NCI-H1048 (cell line): Measurements from ENCODE around the gene CNOT6L.
A peak's percentile ranks its signal among the peaks of the same experiment; 100 is the strongest.
"Not testable (repeated sequence)": the region's sequence is repeated elsewhere in the genome, so short reads cannot be mapped to it uniquely, and the experiment has no call there.

ENCODE experiments used
- DNase-seq: peaks from one replicate; lab custom pipeline; 2025; lab: John Stamatoyannopoulos, UW

CNOT6L gene

DNA sequence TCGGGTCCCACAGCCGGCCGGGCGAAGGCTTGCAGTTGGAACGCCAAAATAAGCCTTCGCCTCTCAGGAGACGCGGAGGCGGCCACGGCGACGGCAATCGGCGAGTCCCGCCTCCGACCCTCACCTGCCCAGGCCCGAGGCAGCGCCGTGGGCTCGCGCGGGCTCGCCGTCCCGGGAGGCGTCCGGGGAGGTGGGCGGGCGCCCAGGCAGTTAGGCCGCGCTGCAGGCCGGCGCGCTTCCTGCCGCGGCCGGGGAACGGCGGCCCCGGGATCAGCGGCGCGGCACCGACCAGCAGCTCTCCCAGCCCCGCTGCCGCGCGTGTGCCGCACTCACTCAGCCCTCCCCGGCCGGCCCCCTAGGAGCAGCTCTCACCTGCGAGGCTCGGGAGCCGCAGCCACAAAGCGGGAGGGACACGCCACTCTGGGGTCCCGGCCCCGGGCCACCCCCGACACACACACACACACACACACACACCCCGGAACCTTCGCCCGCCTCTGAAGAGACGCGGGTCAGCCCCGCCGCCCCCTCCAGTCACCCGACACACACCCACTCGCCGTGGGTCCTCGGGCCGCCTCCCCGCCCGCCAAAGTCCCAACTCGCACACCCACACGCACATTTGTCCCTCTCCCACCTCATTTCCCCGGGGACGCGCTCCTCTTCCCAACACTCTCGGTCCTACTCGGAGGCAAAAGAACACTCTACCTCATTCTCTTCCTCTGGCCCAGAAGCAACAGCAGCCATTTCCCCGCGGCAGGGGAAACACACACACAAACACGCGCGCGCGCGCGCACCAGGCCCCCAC lies at the start of gene CNOT6L:
CNOT6L (minus strand) TSS at position 767 of the 802 bp plus-strand sequence; CDS start at position 707, 60 bp downstream.
- no peak for DNase-seq

DNA sequence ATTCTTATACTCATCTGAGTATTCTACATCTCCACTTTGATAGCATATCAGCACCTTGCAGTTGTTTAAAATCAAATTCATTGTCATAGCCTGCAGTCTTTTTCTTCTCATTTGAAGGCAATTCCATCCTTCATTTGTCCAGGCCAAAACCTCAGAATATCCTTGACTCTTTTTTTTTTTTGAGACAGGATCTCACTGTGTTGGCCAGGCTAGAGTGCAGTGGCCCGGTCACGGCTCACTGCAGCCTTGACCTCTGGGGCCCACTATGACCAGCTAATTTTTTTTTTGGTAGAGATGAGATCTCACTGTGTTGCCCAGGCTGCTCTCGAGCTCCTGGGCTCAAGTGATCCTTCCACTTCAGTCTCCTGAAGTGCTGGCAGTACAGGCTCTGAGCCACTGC lies 46.1 kb upstream of the CNOT6L start:
- DNase-seq: no peak

DNA sequence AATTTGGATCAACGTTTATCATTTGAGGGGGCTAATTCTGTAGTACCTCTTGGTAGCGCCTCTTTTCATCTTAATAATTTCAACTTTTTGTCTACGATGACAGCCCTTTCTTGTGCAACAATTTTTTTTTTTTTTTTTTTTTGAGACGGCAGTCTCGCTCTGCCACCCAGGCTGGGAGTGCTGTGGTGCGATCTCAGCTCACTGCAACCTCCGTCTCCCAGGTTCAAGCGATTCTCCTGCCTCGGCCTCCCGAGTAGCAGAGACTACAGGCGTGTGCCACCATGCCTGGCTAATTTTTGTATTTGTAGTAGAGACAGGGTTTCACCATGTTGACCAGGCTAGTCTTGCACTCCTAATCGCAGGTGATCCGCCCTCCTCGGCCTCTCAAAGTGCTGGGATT lies 44.2 kb upstream of the CNOT6L start:
- not testable (repeated sequence) for DNase-seq

DNA sequence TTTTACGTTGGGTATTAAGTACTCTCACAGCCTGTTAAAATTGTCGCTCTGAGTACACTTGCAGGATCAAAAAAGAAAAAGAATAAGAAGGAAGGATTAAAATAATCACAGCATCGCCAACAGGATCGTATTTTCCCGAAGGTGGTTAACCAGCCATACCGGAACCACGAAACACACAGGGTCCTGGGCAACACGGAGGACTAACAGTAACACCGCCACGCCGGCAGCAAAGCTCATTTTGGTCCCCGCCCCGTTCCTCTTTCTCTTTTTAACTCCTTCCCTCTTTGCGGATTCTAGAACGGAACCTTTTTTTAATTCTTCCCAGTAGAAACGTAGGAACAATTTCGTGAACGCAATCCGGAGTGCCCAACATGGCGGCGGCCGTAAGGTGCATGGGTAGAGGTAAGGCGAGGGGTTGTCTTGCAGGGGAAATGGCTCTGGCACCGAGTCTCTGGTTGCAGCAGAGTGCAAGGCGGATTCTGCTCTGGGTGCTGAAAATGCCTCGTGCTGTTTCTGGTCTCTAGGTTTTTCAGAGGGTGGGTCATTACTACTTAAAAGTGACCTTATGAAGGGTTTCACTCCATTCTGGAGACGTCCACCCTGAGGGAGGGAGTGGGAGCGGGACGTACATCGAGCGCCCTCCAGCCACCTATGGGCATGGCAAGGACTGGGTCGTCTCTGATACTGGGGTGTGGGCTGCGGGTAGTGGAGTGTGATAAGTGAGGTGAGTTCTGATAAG lies 43.5 kb upstream of the CNOT6L start, which contains the start of gene MRPL1:
MRPL1 (plus strand) TSS at position 353 of the 739 bp plus-strand sequence; CDS start at position 372, 19 bp downstream.
- DNase-seq: peak; percentile 90

DNA sequence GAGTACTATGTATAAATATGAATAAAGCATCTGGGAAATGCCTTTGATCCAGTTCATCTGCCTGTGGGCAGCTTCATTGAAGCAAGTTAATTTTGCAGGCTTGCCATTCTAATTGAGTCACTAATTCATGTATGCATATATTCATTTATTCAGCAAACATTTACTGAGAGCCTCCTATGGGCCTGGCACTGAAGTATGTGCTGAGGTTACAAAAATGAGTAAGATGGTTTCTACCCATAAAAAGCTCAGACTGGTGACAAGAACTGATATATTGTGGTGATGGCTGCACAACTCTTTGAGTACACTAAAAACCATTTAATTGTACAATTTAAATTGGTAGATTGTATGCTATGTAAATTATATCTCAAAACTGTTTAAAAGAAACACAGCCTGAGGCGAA lies 42.3 kb upstream of the CNOT6L start:
- DNase-seq: no peak

DNA sequence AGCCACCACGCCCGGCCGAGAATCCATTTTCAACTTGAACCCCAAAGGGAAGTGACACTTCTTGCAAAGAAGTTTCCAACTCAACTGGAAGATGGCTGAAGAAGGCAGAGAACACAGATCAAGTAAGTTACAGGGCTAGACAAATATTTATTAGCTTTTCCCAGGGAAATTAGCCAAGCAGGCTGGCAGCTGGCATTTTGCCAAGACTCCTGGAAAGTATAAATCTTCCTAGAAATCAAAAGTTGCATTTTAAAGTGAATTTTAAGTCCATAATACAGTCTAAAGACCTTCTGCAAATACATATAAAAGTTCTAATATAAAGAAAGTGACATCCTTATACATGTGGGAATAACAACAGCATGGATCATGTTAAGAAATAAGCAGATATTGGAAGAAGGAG lies 40.1 kb upstream of the CNOT6L start:
- DNase-seq: no peak

DNA sequence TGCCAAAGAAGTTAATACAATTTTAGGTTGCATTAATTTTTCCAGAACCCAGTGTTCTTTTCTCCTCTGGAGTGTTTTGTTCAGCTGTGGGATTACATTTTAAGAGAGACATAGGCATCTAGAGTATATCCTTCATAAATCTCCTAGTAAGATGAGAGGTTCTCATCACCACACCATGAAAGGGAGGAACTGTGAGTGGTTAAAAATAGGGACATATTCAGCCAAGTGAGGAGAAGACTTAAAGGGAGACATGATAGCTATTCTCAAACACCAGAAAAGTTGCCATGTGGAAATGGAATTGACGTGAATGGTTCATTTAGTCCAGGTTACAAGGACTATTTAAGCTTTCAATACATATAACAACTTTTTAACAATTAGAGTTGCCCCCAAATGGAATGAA lies 37.0 kb upstream of the CNOT6L start:
- no peak for DNase-seq

DNA sequence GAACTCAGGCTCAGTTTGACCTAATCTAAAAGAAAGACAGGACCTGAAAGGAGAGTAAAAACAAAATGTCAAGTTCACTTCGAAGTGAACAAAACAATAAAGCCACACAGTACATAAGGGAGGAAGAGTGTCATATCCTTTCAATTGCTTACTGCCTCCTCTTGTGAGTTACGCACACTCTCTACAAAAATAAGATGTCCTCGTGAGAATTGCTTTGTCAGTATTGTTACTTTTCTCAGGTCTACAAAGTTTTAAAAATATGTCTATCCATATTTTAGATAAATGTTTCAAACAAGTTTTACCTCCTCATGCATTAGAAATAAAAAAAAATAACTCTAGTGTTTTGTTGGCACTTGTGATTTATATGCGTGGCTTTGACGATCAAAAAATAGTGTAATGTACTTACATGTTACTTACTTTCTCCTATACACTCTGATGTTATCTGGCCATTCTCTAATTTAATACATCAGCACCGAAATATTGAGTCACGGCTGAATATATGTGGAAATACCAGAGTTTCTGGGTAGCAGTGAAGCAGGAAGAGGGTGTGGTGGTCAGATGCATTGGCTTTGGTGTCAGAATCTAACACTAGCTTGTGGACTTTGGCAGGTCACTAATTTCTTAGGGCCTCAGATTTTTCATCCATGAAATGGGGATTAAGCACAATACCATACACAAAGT lies 35.4 kb upstream of the CNOT6L start:
- DNase-seq: no peak

DNA sequence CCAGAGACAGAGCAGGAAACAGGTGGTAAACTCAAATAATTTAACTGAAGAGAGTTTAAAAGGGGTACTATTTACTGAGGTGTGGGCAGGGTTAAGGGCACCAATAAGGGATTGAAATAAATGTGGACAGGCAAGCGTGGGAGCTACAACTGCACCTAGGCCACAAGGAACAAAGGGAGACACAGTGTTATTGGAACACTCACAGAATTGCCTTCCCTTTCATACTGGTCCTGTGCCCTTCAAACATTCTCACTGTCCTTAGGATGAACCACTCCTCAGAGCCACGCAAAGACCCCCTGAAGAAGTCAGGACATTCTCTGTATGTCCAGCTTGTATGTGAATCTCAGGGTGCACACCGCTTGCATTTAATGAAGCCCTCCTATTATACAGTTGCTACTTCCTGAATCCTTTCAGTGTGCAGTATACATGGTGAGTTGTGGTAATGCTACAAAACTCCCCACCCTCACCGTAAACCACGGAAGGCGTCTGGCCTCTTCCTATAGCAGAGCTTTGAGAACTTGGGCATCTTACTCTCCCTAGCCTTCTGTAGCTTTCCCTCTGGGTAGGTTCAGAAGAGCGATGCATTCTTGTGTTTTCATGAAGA lies 33.8 kb upstream of the CNOT6L start:
- DNase-seq: no peak

DNA sequence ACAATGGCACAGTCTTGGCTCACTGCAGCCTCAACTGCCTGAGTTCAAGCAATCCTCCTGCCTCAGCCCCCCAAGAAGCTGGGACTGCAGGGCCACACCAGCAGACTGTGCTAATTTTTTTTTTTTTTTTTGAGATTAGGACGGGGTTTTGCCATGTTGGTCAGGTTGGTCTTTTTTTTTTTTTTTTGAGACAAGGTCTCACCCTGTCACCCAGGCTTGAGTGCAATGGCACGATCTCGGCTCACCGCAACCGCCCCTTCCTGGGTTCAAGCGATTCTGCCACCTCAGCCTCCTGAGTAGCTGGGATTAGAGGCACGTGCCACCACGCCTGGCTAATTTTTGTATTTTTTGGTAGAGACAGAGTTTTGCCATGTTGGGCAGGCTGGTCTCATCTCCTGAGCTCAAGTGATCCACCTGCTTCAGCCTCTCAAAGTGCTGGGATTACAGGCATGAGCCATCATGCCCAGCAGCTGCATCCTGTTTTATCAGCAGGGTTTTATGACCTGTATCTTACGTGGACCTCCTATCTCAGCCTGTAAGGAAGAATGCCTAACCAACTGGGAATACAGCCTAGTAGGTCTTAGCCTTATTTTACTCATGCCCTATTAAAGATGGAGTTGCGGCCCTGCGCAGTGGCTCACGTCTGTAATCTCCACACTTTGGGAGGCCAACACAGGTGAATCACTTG lies 30.3 kb upstream of the CNOT6L start:
- DNase-seq: no peak

DNA sequence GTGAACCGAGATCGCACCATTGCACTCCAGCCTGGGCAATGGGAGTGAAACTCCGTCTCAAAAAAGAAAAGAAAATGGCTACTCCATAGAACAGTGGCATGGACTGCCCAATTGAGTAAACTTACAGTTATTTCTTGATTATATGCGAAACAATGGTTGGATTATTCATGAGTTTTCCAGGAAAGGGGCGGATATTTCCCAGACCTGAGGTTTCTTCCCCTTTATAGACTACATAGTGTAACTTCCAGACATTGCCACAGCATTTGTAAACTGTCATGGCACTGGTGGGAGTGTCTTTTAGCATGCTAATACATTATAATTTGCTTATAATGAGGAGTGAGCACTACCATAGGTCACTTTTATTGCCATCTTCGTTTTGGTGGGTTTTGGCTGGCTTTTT lies 29.3 kb upstream of the CNOT6L start:
- no peak for DNase-seq

DNA sequence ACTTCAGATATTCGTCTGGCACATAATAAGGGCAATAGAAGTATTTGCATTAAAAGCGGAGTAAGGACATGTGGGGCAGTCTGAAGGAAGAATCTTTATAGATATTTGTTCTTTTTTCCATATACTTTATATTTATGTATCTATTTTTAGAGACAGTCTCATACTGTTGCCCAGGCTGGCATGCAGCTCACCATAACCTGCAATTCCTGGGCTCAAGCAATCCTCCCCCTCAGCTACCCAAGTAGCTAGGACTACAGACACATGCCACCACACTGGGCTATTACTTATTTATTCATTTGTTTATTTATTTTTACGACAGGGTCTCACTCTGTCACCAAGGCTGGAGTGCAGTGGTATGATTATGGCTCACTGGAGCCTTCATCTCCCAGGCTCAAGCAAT lies 26.8 kb upstream of the CNOT6L start:
- DNase-seq: no peak

DNA sequence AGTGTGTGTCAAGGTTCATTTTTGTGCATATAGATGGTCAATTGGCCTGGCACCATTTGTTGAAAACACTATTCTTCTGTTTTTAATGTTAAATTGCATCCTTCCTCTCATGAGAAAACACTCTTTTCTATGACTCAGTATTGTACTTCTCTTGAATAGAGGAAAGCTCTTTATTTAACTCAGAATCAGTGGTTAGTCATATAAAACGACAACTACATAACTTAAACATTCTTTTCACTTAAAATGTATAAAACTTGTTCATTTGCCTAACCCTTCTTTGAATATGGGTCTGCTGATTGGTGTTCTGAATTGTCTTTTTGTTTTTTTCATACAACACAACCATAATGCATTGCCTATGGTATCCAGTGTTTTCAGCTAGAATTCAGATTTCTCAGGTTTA lies 26.2 kb upstream of the CNOT6L start:
- DNase-seq: no peak

DNA sequence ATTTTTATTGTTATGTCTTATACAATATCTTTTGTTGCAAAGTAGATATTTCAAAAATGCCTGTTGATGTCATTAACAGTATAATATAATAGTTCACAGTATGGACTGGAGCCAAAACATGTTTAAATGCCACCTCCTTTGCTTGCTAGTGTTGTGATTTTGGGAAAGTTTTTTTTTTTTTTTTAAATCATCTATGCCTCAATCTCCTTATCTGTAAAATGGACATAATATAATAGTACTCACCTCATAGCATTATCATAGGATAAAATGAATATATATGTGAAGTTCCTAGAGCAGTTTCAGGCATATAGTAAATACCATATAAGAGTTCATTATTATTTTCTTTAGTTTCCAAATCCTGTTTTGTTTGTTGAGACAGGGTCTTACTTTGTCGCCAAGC lies 25.2 kb upstream of the CNOT6L start:
- no peak for DNase-seq

DNA sequence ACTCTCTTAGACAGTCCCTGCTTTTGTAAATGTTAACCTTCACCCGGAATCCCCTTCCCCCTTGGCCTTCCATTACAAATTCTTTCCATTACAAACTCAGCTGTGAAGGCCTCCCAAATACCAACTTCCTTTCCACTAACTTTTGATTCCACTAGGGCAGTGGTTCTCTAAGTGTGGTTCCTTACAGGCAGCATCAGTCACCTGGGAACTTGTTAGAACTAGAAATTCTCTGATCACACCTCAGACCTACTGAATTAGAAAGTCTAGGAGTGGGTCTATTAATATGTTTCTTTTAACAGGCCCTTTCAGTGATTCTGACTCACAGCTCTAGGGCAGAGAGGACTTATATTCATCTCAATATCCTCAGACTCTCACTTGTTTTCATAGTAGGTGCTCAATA lies 24.5 kb upstream of the CNOT6L start:
- DNase-seq: no peak

DNA sequence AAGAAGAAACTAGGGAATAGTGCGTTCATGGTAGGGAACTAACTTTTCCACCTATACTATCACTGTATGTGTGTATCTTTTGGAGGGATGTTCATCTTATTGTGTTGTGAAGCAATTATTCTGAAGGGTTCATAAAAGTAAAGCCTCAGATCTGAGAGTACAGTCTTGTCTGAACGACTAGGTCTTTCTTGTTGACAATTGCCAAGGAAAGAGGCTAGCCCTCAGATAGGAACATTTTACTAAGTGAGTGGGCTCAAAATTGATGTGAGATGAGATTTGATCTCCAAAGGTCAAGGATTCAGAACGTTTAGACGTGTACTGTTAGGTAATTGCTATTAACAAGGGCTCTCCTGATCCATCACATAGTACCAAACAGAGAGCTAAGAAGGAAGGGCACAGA lies 15.2 kb upstream of the CNOT6L start:
- no peak for DNase-seq

DNA sequence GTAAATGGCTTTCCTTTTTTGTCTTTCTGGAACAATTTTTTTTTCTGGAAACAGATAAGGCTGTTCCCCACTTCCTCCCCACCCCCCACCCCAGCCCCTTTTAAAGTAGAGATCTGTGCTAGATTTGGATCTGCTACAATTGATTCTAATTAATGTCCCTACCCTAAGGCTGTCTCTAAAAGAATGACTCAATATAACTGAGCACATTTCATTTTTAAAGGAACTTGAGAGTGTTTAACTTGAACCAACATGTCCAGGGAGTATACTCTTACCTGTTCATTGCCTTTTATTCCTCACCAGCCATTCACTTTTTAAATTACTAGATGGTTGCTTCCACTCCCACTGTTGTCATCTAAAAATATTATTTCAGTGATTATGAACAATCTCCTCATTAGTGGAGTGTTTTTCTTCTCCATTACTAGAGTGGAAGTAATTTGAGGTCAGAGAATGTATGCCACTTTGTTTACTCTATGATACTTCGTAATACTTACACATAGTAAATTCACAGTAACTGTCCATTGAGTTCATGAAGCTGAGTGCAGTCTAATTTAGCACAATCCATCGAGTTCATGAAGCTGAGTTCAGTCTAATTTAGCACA lies 14.1 kb upstream of the CNOT6L start:
- DNase-seq: no peak

DNA sequence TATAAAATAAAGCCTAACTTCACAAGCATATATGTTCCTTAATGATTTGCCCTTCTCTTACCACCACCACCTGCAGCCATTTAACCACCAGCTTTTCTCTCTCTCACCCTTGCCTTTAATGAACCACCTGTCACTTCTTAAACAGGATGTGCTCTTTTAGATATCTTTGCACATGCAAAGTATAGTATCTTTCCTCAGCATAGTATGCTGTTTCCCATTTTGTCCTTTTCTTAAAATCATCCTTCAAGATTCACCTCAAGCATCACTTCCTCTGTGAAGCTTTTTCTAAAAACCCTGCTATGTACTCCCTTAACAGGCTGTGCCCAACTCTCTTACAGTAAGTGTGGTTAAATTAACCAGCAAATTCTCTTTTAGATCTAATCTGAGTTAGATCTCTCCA lies 8.2 kb upstream of the CNOT6L start:
- no peak for DNase-seq

DNA sequence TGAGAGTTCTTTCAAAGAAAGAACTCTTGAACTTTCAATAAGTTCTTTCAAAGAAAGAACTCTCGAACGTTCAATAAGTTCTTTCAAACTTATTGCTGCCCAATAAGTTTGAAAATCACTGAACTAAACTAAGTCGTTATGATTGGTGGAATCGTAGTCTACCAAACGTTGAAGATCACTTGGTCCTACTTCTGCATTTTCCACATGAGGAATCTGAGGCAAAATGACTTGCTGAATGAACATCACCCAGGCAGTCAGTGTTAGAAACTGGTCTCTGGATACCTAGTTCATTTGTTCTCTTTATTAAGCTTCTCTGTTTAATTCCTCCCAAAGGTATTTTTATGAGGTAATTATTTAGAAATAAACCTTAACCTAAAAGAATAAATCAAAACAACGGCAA lies 7.1 kb upstream of the CNOT6L start:
- no peak for DNase-seq

DNA sequence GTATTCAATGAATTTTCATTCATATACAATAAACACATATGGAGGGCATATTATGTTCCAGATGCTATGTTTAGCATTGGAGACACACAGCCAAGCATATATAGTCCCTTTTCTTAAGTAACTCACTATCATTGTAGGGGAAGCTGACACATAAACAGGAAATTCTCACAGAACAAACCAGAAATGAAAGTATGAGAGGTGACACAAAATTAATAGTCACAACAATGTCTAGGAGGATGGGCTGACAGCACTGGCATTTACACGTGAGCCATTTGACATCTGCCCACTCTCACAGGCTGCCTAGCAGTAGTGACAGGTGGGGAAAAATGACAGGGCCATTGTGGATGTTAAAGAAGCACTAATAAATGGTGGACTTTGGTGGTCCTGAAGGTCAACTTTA lies 2.6 kb upstream of the CNOT6L start:
- no peak for DNase-seq
